ENCODE data around the gene ZC3H4. TPM values are rescaled to one million over a fixed set of nuclear protein-coding genes. Genes with fewer than 3 reads are reported as not detected.

ZC3H4 gene
- total RNA-seq, 1 experiment from 2014 or later: 105 TPM

GRCh38 chr19:47020132-47020805 lies 93.3 kb downstream of the ZC3H4 start:
- H3K14ac ChIP-seq (ENCODE audit: insufficient read depth, low read length): no peak overlapping the region
- no peaks in the 10 kb centered on the region for H3K9me3 ChIP-seq (ENCODE audit: control insufficient read depth, low read depth, low read length)
- H3K9ac ChIP-seq (ENCODE audit: extremely low read depth, insufficient read length, low read length): no peak overlapping the region
- H3K79me1 ChIP-seq (ENCODE audit: insufficient read depth, low read depth, low read length, poor library complexity, severe bottlenecking): no peaks in the 10 kb centered on the region
- H2BK15ac ChIP-seq (ENCODE audit: low read depth, low read length): no peak overlapping the region
- H4K5ac ChIP-seq (ENCODE audit: insufficient read length, low read depth, low read length): no peak overlapping the region
- peaks cover 18% of the 10 kb centered on the region for H3K23me2 ChIP-seq (ENCODE audit: insufficient read length, low read depth, low read length, poor library complexity, severe bottlenecking)
- H4K91ac ChIP-seq (ENCODE audit: insufficient read length, low read depth, low read length): no peak overlapping the region
- peak overlapping the region; percentile 32 for H3K4me2 ChIP-seq (ENCODE audit: insufficient read depth, insufficient read length, low read length)
- no peak overlapping the region for H2AFZ ChIP-seq (ENCODE audit: low read length)
- no peak for TF ChIP-seq CTCF (conservative IDR thresholded peaks at IDR 0.05)
- no peak overlapping the region for H3T11ph ChIP-seq (ENCODE audit: low read length)
- H3K36me3 Mint-ChIP-seq (ENCODE audit: insufficient read depth in 1 of 3, low read depth in 3 of 3): no peaks in the 10 kb centered on the region; a peak in 2 of 7 replicates
- no peak for DNase-seq
- H2BK20ac ChIP-seq (ENCODE audit: low read depth, low read length, poor library complexity, severe bottlenecking): no peak overlapping the region
- H2BK5ac ChIP-seq (ENCODE audit: insufficient read length, low read length): no peak overlapping the region
- no peak overlapping the region for H4K8ac ChIP-seq (replicated peaks; ENCODE audit: insufficient read length, low read depth, low read length)
- no CpG with 5 or more reads among the region's 62 CpGs for WGBS (ENCODE audit: extremely low coverage, insufficient read length, low lambda C conversion rate)
- no peak overlapping the region for H3K56ac ChIP-seq (ENCODE audit: insufficient read length, low read depth, low read length)
- no peak overlapping the region for H3K23ac ChIP-seq (ENCODE audit: insufficient read length, low read depth, low read length)
- H2BK12ac ChIP-seq (ENCODE audit: insufficient read length, low read depth, low read length): no peak overlapping the region
- H3K18ac ChIP-seq (ENCODE audit: insufficient read length, low read depth, low read length): no peak overlapping the region
- no peaks in the 10 kb centered on the region for H3K79me2 ChIP-seq (ENCODE audit: insufficient read depth, low read length)
- no peak overlapping the region for H2AK5ac ChIP-seq (ENCODE audit: insufficient read length, low read length)
- H3K27ac ChIP-seq (ENCODE audit: insufficient read length, low read depth, low read length): no peak overlapping the region
- H3K4ac ChIP-seq (ENCODE audit: low read depth, low read length): no peak overlapping the region
- peaks cover 11 to 17% of the 10 kb centered on the region in 2 experiments for H3K4me1 Mint-ChIP-seq
- H3K9me3 Mint-ChIP-seq: no peaks in the 10 kb centered on the region
- H3K27ac Mint-ChIP-seq: no peak overlapping the region
- 0 out of 2 replicates have a peak, but pooled peaks cover 2% of the 10 kb centered on the region for H3K4me1 ChIP-seq (ENCODE audit: insufficient read depth, low read length)
- H2BK120ac ChIP-seq (ENCODE audit: low read depth, low read length, poor library complexity, severe bottlenecking): no peak overlapping the region
- H3K27me3 ChIP-seq (ENCODE audit: insufficient read depth, low read length): peaks cover 39% of the 10 kb centered on the region
- no peaks in the 10 kb centered on the region for H4K20me1 ChIP-seq (ENCODE audit: control insufficient read depth, insufficient read depth, insufficient read length)
- peak overlapping the region; percentile 57 to 80 for H3K4me3 Mint-ChIP-seq
- H3K27me3 Mint-ChIP-seq (ENCODE audit: low read depth): peaks cover 76% of the 10 kb centered on the region

Measured in H9 (cell line).